Fibroblast of peridontal ligament (primary cell): ENCODE data around the gene SLC22A16.
"Not testable (repeated sequence)": the region's sequence is repeated elsewhere in the genome, so short reads cannot be mapped to it uniquely, and the experiment has no call there.

Experiments used
- DNase-seq: peaks from one replicate; pipeline ENCODE4 v3.0.0-alpha.2; 2010; ENCODE audit errors: extremely low read depth

The SLC22A16 gene, protein sequence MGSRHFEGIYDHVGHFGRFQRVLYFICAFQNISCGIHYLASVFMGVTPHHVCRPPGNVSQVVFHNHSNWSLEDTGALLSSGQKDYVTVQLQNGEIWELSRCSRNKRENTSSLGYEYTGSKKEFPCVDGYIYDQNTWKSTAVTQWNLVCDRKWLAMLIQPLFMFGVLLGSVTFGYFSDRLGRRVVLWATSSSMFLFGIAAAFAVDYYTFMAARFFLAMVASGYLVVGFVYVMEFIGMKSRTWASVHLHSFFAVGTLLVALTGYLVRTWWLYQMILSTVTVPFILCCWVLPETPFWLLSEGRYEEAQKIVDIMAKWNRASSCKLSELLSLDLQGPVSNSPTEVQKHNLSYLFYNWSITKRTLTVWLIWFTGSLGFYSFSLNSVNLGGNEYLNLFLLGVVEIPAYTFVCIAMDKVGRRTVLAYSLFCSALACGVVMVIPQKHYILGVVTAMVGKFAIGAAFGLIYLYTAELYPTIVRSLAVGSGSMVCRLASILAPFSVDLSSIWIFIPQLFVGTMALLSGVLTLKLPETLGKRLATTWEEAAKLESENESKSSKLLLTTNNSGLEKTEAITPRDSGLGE

DNA sequence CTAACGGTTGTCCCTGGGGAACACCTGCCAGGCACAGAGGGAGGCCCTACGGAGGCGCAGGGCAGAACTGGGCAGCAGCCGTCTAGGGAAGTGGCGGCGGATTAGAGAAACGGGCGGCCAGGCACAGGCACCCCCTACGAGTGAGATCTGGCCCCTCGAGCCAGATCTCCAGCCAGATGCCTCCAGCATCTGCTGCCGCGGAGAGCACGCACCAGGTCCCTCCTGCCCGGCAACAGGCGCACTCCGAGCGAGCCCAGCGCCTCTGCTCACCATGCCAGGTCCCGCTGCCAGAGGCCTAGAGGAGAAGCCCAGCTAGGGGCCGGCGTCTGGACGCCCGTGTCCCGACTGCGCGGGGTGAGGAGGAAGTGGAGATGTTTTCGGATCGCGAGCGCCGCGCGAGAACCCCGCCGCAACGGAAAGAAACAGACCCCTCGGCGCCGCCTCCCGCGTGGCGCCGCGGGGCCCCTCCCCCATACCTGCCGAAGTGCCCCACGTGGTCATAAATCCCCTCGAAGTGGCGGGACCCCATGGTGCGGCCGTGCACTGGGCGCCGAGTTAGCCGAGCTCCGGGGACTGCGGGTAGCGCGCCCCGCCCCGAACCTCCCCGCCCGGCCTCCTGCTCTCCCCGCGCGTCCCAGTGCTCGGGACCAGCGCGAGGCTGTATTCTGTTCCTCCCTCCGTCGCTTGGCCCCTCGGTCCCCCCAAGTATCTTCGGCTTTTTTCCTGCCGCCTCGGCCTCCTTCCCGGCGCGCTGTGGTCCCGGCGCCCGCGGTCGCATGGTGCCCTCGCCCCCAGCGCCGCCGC lies at the start of gene SLC22A16:
Gene SLC22A16, minus strand, starts transcription at position 568 of the 804 bp plus-strand sequence. Its CDS starts 39 bp downstream, at position 529.
- DNase-seq = no peak

- DNase-seq = no peak
Measured at GRCh38 chr6:110525001-110525400, 48.6 kb upstream of the SLC22A16 start.

- no peak for DNase-seq
Measured at GRCh38 chr6:110524305-110524704, 47.9 kb upstream of the SLC22A16 start.

DNA sequence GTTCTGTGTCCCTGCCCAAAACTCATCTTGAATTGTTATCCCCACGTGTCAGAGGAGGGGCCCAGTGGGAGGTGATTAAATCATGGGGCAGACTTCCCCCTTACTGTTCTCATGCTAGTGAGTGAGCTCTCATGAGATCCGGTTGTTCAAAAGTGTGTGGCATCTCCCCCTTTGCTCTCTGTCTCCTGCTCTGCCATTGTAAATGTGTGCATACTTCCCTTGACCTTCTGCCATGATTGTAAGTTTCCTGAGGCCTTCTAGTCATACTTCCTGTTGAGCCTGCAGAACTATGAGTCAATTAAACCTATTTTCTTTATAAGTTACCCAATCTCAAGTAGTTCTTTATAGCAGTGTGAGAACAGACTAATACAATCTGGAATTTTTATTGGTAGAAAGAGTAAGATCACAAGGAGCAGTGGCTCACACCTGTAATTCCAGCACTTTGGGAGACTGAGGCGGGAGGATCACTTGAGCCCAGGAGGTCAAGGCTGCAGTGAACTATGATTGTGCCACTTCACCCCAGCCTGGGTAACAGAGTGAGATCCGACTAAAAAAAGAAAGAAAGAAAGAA lies 47.1 kb upstream of the SLC22A16 start:
- DNase-seq = no peak

- no peak for DNase-seq
Measured at GRCh38 chr6:110522427-110522826, 46.0 kb upstream of the SLC22A16 start.

GRCh38 chr6:110520992-110521543 lies 44.7 kb upstream of the SLC22A16 start:
- DNase-seq = no peak

DNA sequence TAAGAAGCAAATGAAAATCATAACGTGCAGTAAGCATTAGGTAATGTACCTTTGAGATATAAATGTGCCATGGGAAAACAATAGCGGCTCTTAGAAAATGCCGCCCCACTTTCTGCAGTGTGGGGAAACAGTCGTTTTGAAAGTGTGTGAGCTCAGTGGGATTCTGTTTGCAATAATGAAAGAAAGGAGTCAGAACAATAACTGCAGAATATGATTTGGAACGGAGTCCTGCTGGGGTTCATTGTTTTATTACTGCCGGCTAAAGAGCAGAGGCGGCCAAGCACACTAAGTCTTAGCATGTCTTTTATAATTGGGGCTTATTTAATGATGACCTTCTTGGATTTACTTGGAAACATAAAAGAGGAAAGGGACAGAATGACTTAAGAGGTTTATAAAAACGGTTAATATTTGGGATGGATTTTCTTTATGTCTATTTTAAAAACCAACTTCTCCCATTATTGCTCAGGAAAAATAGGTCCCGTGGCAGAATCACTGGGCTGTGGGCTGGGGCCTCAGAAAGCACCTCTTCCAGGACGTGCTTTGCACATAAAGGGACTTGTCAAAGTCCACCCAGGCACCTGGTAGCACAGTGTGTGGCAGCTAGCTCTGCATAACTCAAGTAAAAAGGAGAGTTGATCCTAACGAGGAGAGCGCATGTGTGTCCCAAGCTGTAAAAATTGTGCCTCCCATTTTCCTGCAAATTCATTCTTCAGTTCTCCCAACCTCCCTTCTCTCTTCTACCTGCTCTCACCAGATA lies 44.0 kb upstream of the SLC22A16 start:
- DNase-seq = no peak

- peak; percentile 18 for DNase-seq
Measured at GRCh38 chr6:110517601-110518281, 41.3 kb upstream of the SLC22A16 start.

DNA sequence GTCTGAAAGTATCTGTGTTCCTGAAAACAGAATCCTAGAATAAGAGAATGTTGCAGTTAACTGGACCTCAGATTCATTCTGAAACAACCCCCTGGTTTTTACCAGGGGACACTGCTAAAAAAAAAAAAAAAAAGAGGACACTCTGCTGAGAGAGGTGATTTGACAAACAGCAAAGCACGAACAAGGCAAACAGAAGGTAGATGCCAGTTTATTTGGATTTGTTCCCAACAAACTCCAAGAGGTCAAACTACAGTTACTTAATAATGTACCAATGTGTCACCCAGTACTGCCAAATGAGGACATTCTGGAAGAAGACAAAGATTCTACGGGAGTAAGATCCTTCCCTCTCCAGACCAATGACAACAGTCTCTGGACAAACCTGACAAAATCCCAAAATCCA lies 40.6 kb upstream of the SLC22A16 start:
- DNase-seq = no peak

DNA sequence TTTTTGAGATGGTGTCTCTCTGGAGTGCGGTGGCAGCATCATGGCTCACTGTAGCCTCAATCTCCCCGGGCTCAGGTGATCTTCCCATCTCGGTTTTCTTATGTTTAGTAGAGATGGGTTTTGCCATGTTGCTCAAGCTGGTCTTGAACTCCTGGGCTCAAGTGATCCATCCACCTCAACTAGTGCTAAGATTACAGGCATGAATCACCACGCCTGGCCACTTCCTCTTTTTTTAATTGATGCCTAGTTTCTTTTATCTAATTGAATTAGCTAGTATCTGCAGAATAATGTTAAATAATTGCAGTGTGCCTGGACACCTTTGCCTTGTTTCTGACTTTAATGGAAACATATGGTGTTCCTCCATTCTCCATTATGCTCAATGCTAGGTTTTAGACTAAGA lies 38.4 kb upstream of the SLC22A16 start:
- DNase-seq = no peak

DNA sequence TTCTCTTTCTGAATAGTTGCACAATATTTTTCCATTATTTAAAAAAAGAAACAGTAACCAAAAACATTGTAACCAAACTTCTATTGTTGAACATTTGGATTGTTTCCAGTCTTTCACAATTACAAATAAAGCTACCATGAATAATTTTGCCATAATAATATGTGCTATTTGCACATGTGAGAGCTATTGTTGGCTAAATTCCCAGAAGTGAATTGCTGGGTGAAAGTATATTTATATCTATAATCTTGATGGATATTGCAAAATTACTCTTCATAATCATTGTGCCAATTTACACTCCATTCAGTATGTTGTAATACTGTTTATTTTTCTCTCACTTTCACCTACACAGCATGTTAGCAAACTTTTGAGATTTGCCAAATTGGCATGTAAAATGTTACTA lies 36.6 kb upstream of the SLC22A16 start:
- DNase-seq = peak; percentile 41

DNA sequence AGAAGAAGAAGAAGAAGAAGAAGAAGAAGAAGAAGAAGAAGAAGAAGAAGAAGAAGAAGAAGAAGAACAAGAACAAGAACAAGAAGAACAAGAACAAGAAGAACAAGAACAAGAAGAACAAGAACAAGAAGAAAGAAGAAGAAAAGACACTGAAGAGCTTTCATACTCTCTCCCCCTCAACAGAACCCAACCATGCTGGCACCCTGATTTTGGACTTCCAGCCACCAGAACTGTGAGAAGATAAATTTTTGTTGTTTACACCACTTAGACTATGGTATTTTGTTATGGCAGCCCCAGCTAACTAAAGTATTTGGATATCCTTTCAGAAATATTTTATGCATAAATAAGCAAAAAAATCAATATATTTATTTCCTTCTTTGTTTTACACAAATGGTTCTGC lies 36.1 kb upstream of the SLC22A16 start:
- not testable (repeated sequence) for DNase-seq

- no peak for DNase-seq
Measured at GRCh38 chr6:110511401-110511800, 35.0 kb upstream of the SLC22A16 start.

DNA sequence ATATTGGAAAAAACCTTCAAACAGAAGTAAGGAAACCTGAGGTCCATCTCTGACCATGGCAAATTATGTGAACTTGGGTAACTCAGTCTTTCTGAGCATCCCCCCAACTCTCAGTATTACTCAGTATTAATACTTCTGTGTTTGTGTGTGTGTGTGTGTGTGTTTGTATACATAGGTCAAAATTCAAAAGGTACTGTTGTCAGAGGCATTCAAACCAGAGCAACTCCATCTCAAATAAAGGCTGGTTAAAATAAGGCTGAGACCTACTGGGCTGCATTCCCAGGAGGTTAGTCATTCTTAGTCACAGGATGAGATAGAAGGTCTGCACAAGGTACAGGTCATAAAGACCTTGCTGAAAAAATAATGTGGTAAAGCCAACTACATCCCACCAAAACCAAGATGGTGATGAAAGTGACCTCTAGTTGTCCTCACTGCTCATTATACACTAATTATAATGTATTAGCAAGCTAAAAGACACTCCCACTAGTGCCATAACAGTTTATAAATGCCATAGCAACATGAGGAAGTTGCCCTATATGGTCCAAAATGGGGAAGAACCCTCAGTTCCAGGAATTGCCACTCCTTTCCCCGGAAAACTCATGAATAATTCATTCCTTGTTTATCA lies 33.3 kb upstream of the SLC22A16 start:
- DNase-seq = peak; percentile 36

DNA sequence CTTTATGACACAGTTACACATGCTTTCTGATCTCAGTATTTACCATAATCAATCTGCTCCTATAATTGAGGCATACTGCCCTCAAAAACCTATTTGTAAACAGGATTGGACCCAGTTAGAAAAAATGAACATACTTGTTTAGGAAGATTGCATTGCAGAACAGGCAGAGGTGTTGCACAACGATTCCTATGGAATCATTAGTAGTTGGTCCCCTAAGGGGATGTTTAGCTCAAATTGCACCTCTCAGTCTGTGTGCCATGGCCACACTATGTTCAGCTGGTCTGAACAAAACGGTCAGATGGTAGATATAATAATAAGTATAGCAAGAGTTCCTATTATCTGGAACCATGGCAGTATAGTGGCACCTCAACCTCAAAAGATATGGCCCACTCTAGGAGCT lies 28.5 kb upstream of the SLC22A16 start:
- DNase-seq = not testable (repeated sequence)

- no peak for DNase-seq
Measured at GRCh38 chr6:110495949-110496348, 19.5 kb upstream of the SLC22A16 start.

DNA sequence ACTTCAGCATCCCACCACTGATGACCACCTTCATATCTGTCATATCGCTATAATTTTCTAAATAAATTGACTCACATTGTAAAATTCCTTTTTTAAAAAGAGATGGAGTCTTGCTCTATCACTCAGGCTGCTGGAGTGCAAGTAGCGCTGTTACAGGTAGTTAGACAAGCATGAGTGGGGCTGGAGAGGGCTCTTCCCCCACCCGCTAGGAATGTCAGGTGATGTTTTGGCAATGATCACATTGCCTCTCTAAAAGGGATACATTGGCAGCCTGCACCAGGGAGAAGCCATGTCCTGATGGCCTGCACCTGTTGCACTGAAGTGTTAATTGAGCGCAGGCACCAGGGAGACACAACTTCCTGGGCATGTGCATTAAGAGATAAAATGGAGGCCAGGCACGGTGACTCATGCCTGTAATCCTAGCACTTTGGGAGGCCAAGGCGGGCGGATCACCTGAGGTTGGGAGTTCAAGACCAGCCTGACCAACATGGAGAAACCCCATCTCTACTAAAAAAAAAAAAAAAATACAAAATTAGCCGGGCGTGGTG lies 16.9 kb upstream of the SLC22A16 start:
- DNase-seq = no peak

GRCh38 chr6:110492584-110492983 lies 16.2 kb upstream of the SLC22A16 start:
- DNase-seq = no peak

DNA sequence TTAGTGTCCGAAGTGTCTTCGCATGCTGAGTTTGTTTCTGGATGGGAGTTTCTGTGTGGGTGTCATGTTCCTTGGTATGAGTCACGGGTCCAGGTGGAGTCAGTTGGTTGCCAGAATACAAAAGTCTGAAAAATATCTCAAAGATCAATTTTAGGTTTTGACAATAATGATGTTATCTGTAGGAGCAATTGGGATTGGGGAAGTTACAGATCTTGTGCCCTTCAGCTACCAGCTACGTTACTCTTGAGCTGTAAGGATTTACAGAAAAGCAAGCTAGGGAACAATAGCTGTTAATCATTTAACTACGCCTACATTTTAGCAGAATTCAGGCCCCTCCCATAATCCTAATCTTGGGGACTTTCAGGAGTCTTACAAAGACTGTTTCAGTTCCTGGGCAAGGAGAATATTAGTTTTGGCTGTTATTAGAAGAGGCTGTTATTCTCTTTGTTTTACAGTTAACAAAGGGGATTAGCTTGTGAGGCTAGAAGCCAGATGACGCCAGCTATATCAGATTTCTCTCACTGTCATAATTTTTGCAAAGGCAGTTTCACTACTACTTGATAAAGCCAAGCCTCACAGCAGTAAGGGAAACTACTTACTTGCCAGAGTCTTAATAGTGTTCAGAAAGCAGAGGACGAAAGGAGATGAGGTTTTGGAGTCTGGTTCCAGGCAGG lies 15.4 kb upstream of the SLC22A16 start:
- DNase-seq = peak; percentile 38
